HG02870 (cell line): ENCODE results near the gene SAMD3.
"Not testable (repeated sequence)": the region's sequence is repeated elsewhere in the genome, so short reads cannot be mapped to it uniquely, and the experiment has no call there.

ENCODE experiments used
- ATAC-seq: cut with Tn5 transposase; IDR thresholded peaks from one replicate; pipeline ENCODE4 v1.9.1; 2021; ENCODE audit warnings: mild to moderate bottlenecking, moderate library complexity; ENCODE audit not compliant: unreplicated experiment

The SAMD3 gene

DNA sequence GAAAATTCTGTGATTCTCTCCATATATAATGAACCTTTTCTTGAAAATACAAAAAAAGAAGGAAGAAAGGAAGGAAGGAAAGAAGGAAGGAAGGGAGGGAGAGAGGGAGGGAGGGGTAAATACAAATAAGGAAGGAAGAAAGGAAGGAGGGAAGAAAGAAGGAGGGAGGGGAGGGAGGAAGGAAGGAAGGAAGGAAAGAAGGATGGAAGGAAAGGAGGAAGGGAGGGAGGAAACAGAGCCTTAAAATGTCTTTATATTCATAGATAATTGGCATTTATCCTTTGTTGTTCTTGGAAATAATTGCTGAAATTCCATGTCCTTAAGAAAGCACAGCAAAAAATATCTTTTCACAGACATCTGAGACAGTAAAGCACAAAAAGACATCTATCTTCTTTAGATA, 40.3 kb downstream of the SAMD3 start:
- no peak for ATAC-seq

DNA sequence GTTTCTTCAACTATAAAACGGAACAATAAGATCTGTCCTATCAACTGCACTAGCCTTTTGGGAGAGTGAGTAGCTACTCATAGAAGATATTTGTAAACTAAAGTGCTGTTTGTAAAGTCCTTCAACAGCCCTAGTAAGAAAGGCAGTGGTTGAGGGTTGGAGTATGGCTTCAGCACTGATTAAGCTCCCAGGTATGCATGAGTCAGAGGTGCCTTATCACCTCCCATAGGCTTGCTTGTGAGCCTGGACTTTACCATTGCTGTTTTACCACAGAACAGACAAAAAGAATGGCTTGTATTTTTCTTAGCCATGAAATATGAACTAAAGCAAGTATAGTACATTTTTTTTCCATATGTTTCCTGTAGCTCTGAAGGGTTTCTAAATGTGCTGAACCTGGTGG, 44.1 kb downstream of the SAMD3 start:
- no peak for ATAC-seq

DNA sequence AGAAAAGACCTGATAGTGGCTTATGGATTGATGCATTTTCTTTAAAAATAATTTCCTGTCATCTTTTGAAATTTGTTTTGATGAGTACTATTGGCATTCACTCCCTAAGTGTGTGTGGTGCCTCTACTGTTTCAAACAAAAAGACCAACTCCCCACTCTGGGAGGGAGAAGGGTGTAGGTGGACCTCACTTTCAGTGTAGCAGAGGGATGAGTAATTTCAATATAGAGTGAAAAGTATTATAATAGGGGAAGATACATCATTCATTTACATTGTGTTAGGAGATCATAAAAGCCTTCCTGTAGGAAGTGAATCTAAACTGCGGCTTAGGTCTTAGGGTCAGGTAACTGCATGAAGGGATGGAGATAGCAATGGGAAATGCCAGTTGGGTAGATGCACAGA, 46.4 kb downstream of the SAMD3 start:
- no peak for ATAC-seq

DNA sequence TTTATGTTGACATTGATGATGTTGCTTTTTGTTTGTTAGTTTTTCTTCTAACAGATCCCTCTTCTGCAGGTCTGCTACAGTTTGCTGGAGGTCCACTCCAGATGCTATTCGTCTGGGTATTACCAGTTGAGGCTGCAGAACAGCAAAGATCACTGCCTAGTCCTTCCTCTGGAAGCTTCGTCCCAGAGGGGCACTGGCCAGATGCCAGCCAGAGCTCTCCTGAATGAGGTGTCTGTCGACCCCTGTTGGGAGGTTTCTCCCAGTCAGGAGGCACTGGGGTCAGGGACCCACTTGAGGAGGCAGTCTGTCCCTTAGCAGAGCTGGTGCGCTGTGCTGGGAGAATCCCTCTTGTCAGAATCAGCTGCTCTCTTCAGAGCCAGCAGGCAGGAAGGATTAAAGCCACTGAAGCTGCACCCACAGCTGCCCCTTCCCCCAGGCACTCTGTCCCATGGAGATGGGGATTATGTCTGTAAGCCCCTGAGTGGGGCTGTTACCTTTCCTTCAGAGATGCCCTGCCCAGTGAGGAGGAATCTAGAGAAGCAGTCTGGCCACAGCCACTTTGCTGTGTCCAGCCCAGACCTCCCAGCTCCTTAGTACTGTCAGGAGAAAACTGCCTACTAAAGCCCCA, 49.3 kb downstream of the SAMD3 start:
- ATAC-seq: not testable (repeated sequence)

DNA sequence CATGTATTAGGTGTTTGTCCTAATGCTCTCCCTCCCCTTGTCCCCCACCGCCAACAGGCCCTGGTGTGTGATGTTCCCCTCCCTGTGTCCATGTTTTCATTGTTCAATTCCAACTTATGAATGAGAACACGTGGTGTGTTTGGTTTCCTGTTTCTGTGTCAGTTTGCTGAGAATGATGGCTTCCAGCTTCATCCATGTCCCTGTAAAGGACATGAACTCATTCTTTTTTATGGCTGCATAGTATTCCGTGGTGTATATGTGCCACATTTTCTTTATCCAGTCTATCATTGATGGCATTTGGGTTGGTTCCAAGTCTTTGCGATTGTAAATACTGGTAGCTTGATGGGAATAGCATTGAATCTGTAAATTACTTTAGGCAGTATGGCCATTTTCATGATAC, 52.6 kb downstream of the SAMD3 start:
- not testable (repeated sequence) for ATAC-seq

DNA sequence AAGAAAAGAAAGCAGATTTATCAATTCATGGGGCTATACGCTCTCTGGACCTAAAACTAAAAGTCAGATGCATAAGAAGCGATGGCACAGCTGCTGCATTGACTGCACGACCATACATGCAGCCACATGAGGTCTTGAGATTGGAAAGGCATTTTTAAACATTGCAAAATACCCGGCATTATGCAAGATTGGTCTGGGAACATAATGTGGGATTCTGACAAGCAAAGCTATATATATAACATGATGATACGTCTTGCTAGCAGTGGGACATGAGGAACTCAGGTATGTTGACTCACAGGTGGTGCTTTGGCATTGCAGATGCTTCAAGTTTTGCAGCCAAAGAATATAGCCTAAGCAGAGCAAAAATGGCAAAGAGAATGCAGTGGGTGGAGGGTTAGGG, 55.1 kb downstream of the SAMD3 start:
- no peak for ATAC-seq

DNA sequence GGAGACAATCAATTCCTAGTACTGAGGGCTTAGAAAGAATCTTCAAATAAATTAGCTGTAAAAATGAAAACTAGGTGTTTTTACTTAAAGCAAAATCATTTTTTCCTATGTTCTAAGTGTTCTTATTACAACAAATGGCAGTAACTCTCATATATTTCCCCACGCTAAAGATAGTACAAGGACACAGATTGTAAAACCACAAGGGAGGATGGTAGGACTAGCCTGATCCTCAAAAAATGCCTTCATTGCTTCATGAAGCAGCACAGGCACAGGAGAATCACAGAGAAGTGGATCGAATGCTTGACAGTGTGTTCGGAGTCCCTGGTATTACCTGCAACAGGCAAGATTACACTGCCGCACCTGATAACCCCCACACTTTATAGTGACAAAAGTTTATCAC, 58.5 kb downstream of the SAMD3 start:
- ATAC-seq: no peak

DNA sequence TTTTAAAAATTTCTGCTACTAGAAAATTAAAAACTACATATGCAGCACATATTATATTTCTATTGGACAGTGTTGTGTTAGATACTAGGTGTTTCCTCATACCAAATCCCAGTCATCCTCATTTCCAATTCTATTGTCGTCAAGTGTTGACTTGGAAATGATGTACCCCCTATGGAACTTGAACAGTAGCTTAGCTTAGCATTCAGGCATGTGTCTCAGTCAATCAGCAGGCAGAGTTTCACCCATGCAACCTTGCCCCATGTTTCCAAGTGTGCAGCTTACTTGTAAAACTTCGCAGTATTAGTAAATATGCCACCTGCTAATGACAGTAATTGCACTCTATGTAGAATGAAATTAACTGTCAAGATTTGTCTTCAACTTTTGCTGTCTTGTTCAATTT, 59.5 kb downstream of the SAMD3 start:
- no peak for ATAC-seq

DNA sequence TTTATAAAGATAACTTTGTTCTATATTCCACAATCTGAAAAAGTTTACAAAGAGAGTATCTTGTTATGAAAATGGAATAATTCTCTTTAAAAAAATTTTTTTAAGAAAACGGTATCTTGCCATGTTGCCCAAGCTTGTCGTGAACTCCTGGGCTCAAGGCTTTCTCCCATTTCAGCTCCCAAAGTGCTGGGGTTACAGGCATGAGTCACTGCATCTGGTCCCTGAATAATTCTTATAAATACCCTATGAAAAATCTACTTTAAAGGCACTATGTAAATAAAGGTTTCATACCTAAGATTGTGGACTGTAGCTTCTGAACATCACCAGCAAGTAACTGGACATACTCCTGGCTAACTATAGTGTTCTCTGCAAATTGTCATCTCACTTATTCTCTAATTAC, 60.3 kb downstream of the SAMD3 start:
- ATAC-seq: no peak

DNA sequence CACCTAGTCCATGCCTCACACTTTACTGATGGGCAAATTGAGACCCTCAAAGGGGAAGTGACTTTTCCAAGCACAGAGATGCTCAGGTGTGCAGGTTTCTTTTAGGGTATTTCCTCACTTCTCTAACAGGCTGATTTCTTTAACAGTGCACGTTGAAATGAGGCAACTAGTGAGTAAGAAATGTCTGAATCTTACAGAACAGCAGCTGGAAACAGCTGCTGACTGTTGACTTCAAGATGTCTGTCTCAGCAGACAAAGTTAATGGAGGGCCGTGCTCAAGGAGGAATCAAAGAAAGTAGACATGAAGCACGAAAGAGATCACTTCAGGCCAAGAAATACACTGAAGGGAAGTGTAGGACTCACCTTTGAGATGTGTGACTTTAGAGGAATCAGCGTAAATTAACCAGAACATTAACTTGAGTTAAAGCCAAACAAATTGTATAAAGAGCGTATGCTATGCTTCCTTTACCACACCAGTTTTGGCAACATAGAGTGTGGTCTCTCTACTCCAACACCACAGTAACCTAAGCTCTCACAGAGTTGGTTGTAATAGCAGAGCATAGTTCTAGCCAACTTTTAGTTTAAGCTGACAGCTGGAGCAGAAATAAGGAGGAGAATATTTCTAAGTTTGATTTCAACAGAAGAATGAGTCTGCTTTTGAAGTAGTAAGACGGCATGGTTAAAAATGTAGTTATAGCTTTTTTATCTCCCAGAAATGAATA, 60.9 kb downstream of the SAMD3 start:
- ATAC-seq: no peak

DNA sequence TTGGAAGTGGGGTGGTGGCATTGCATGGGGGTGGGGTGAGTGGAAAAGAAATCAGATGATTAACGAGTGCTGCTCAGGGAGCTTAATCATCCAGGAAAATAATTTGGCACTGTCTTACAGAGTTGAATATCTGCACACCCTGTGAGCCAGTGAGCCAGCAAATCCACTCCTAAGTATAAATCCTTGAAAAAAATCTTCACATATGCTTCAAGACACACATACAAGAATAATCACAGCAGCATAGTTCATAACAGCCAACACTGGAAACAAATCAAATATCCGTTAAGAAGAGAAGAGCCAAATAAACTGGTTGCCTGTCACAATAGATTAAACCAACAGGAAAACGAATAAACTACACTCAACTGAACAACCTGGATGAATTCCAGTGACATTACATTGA, 62.8 kb downstream of the SAMD3 start:
- ATAC-seq: no peak

DNA sequence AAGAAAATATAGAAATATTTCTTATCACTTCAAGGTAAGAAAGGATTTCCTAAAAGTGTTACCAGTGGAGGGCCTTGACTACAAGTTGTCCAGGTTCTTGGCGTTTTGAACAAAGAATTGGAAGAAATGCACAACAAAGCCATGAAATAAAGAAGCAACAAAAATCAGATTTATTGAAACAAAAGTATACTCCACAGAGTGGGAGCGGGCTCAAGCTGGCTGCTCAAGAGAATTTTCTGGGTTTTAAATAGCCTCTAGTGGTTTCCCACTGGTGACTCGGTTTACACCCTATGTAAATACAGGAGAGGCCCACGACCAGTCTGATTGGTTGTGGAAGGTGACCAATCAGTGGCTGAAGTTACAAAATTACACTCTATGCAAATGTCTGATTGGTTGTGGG, 64.2 kb downstream of the SAMD3 start:
- ATAC-seq: no peak

DNA sequence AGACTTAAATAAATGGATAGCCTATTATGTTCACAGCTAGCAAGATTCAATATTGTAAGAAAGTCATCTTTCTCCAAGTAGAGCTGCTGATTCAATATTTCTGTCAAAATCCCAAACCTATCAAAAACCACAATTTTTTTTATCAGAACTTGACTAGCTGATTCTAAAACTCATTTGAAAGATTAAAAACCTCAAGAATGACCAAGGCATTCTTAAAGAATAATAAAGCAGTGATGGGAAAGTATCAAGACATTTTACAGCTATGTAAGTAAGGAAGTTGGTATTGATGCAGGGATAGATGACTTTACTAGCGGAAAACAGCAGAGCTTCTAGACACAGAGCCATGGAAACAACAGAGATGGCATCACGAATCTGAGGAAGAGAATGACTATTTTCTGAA, 64.7 kb downstream of the SAMD3 start:
- no peak for ATAC-seq

DNA sequence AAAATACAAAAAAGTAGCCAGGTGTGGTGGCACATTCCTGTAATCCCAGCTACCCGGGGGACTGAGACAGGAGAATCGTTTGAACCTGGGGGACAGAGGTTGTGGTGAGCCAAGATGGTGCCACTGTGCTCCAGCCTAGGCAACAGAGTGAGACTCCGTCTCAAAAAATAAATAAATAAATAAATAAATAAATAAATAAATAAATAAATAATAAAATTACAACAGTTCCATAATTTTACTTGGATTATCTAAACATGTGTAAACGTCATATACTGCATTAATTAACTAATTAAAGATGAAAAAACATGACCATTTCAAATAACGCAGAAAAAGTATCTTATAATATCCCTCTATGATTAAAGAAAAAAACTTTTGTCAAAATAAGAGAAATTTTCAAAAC, 65.8 kb downstream of the SAMD3 start:
- ATAC-seq: no peak

DNA sequence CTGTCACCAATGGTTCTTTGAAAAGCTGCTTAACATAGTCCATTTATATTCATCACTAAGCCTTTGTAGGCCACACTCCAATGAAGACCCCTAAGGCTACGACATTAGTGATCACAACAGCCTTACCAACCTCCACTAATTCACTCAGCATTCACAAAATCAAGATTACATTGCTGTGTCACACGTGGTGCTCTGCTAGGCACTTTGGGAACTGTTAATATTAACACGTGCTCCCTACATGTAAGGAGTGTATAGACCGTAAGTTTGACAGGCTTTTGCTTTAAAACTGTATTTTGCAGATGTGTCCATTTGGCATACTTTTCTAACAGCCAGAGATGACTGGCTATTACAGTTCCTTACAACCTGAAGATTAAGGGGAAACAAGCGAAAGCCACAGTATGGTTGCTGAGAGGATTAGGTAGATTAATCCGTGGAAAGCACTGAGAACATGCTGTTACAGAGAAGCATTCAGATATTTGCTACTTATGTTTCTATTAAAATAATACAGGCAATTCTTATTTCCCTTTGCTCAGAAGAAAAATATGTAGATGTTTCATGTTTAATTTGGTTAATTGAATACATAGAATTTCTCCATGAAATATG, 69.7 kb downstream of the SAMD3 start:
- no peak for ATAC-seq

DNA sequence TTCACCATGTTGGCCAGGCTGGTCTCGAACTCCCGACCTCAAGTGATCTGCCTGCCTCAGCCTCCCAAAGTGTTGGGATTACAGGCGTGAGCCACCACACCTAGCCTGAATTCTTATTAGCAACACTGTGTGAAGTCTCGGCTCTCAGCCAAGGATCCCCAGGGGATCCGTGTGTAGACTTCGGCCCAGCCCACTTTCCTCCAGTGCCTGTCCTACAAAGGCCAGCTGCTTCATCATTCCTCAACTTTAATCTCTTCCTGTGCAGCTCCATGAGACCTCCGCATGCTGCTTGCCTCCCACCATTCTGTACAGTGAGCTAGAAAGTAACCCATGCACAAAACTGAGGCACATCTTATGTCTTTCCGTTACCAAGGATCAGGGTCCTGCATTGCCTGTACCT, 71.8 kb downstream of the SAMD3 start:
- ATAC-seq: no peak

DNA sequence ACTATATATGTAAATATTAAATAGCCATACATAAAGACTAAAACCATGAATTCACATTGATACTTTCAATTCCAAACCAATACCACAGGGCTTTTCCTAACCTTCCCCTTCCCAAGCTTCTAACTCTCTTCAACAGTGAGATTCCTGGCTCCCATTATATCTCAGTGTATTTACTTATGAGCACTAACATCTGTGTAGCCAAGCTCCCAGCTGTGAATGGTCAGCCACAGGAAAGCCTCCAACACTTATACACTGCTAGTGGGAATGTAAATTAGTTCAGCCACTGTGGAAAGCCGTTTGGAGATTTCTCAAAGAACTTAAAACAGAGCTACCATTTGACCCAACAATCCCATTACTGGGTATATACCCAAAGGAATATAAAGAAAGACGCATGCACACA, 73.7 kb downstream of the SAMD3 start:
- ATAC-seq: not testable (repeated sequence)

DNA sequence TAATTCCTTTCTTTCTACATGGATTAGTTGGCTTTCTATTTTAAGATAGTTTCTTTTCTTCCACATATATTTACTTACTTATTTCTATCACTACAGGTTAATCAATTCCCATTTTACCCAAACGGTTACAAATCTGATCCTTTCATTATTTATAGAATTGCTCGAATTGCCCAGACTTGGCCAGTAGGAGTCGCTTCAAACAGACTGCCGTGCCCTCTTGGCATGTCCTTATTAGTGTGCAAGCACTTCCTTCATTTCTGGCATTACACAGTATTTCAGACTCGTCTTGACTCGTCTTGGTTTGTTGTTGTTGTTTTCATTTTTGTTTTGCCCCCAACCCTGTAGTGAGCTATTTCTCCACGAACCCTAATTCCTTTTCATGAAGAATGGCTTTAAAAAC, 74.6 kb downstream of the SAMD3 start:
- ATAC-seq: no peak

DNA sequence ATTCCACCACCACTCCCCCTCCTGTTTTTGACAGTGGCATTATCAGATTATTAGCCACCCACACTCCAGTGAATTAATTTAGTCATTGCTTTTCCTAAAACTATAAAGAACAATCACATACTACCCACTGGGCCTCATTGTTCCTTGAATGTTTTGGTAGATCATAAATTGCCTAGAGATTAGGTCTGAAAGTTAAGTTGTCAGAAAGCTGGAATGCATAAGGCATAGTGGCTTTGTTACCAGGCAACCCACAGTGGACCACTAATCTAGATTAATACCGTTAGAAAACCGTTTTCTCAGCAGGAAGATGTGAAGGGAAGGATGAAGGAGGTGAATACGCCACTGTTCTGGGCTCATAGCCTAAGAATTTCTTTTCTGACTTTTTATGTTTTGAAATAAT, 75.6 kb downstream of the SAMD3 start:
- no peak for ATAC-seq

DNA sequence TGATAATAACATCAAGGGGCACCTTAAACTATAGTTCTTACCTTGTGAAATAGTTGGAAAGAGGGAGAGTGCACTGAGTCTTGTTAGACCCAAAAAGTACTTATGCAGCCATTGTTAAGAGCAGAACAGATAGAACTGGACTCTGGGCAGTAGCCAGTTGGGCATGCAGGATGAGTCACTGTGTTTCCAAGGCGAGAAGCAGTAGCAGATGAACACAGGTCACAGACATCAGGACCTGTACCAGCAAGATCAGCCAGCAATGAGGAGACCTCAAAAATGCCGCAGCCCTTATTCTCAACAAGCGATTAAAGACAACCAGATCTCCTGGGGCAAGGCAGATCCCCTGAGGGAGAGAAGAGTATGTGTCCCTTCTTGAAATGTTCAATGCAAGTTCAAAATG, 79.0 kb downstream of the SAMD3 start:
- ATAC-seq: no peak

DNA sequence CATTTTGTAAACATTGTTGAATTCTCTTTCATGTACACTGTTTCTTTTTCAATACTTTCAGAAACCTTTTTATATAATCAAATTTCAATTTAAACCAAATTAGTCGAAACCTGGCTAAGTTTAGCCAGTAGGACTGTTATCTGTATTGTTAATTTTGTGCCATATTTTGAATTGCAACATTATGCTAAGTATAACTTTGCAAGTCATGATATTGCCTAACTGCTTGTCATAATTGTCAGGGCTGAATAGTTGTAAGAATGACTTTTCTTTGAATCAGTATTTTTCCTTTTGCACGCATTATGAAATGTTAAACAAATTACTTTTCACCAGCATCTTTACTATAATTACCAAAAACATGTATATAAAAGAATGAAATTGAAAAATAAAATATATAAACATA, 82.7 kb downstream of the SAMD3 start:
- ATAC-seq: no peak

DNA sequence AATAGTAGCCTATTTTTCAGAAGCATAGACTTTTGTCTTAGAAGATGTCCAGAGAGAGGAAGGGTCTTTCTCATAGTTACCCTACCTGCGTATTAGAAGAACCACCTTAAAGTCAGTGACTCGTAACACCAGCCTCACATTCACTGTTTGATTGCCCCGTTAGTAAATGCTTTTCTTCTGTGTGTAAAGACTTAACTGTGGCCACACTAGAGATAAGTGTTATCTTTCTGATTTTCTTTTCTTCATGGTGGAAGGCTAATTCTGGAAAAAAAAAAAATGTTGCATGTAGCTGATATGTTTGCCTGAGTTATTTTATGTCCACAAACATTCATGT, 83.9 kb downstream of the SAMD3 start:
- peak; percentile 42 for ATAC-seq
